GM23338 (cell line): ENCODE data around the gene FCN2. TPM values are rescaled to one million over a fixed set of nuclear protein-coding genes. Genes with fewer than 3 reads are reported as not detected.

Experiments
- ATAC-seq: fragments of 200-7000 bp; cut with Tn5 transposase; 3 replicates; pipeline ENCODE4 v1.9.1; 2020
- DNase-seq: peaks from one replicate; pipeline ENCODE4 v3.0.0-alpha.2; 2015; ENCODE audit warnings: low spot score
- H2AFZ ChIP-seq: fragments of 200-600 bp; sonication (generic); 2 replicates; pipeline ENCODE4 v1.8.0; 2016; ENCODE audit warnings: antibody characterized with exemption, mild to moderate bottlenecking, moderate library complexity
- H3F3A ChIP-seq: fragments of 200-600 bp; sonication (generic); replicated peaks from 2 replicates; pipeline ENCODE4 v1.8.0; 2017; ENCODE audit warnings: antibody characterized with exemption, mixed run types, low read depth
- H3K27ac ChIP-seq: fragments of 200-600 bp; sonication (generic); 2 replicates; pipeline ENCODE4 v1.6.1; 2016; ENCODE audit warnings: low read depth
- H3K27me3 ChIP-seq: fragments of 200-600 bp; sonication (generic); 2 replicates; pipeline ENCODE4 v1.8.0; 2016; ENCODE audit warnings: mild to moderate bottlenecking, mixed run types, moderate library complexity; ENCODE audit not compliant: insufficient read depth
- H3K36me3 ChIP-seq: fragments of 200-600 bp; sonication (generic); 2 replicates; pipeline ENCODE4 v1.8.0; 2016; ENCODE audit warnings: mild to moderate bottlenecking; ENCODE audit not compliant: insufficient read depth
- H3K4me1 ChIP-seq: fragments of 200-600 bp; sonication (generic); 2 replicates; pipeline ENCODE4 v1.8.0; 2016; ENCODE audit warnings: mild to moderate bottlenecking, moderate library complexity; ENCODE audit not compliant: insufficient read depth
- H3K4me2 ChIP-seq: fragments of 200-600 bp; sonication (generic); 2 replicates; pipeline ENCODE4 v1.7.1; 2017; ENCODE audit warnings: mixed run types
- H3K4me3 ChIP-seq: fragments of 200-600 bp; sonication (generic); 2 replicates; pipeline ENCODE4 v1.6.1; 2016; ENCODE audit warnings: mixed run types
- H3K79me2 ChIP-seq: fragments of 200-600 bp; sonication (generic); replicated peaks from 2 replicates; pipeline ENCODE4 v1.8.0; 2017; ENCODE audit warnings: mild to moderate bottlenecking; ENCODE audit not compliant: insufficient read depth
- H3K9me2 ChIP-seq: fragments of 200-600 bp; sonication (generic); 2 replicates; pipeline ENCODE4 v1.8.0; 2017; ENCODE audit not compliant: insufficient read depth
- H4K20me1 ChIP-seq: fragments of 200-600 bp; sonication (generic); replicated peaks from 2 replicates; pipeline ENCODE4 v1.8.0; 2017; ENCODE audit warnings: mild to moderate bottlenecking; ENCODE audit not compliant: insufficient read depth
- H3K27ac Mint-ChIP-seq: 2 replicates; pipeline ENCODE4 v1.8.0; 2020; ENCODE audit warnings: inconsistent platforms, mild to moderate bottlenecking, moderate library complexity, mixed read lengths
- H3K27me3 Mint-ChIP-seq: 3 replicates; pipeline ENCODE4 v1.8.0; 2022; ENCODE audit warnings: low read depth, mild to moderate bottlenecking, moderate library complexity, mixed read lengths, inconsistent platforms; ENCODE audit not compliant: insufficient read depth, poor library complexity
- H3K36me3 Mint-ChIP-seq: 3 replicates; pipeline ENCODE4 v1.8.0; 2021; ENCODE audit warnings: low read depth, mild to moderate bottlenecking, inconsistent platforms, moderate library complexity, mixed read lengths
- H3K4me1 Mint-ChIP-seq: 3 replicates; pipeline ENCODE4 v1.8.0; 2020; ENCODE audit warnings: mild to moderate bottlenecking, inconsistent platforms, mixed read lengths
- H3K4me3 Mint-ChIP-seq: 3 replicates; pipeline ENCODE4 v1.8.0; 2021; ENCODE audit warnings: moderate library complexity, mild to moderate bottlenecking, inconsistent platforms, mixed read lengths
- H3K9me3 Mint-ChIP-seq: 3 replicates; pipeline ENCODE4 v1.8.0; 2020; ENCODE audit warnings: moderate library complexity, mild to moderate bottlenecking, inconsistent platforms, mixed read lengths
- CREB1 ChIP-seq: fragments of 250-450 bp; sonication (Bioruptor Pico); IDR thresholded peaks from 2 replicates; pipeline ENCODE4 v1.5.0; 2020; ENCODE audit warnings: low read depth, mild to moderate bottlenecking, moderate library complexity
- EZH2 ChIP-seq: fragments of 200-600 bp; sonication (generic); IDR thresholded peaks from one replicate; pipeline ENCODE4 v1.8.0; 2017; ENCODE audit warnings: antibody characterized with exemption, mild to moderate bottlenecking, low read depth; ENCODE audit not compliant: unreplicated experiment
- EZH2phosphoT487 ChIP-seq: fragments of 200-600 bp; sonication (generic); IDR thresholded peaks from one replicate; pipeline ENCODE4 v1.8.1; 2018; ENCODE audit warnings: antibody characterized with exemption; ENCODE audit not compliant: unreplicated experiment
- JUNB ChIP-seq: IDR thresholded peaks from one replicate; pipeline ENCODE4 v1.6.1; 2016; ENCODE audit warnings: antibody characterized with exemption; ENCODE audit not compliant: unreplicated experiment
- NANOG ChIP-seq: IDR thresholded peaks from 2 replicates; pipeline ENCODE4 v1.6.1; 2016; ENCODE audit warnings: antibody characterized with exemption, borderline replicate concordance
- POLR2AphosphoS5 ChIP-seq: IDR thresholded peaks from 2 replicates; pipeline ENCODE4 v1.6.1; 2016; ENCODE audit warnings: antibody characterized with exemption, low read depth
- STAT1 ChIP-seq: IDR thresholded peaks from one replicate; pipeline ENCODE4 v1.6.1; 2016; ENCODE audit warnings: antibody characterized with exemption; ENCODE audit not compliant: unreplicated experiment
- ZNF114 ChIP-seq: fragments of 250-450 bp; sonication (Bioruptor Pico); IDR thresholded peaks from 2 replicates; pipeline ENCODE4 v1.5.0; 2020; ENCODE audit warnings: mild to moderate bottlenecking, moderate library complexity
- ZNF331 ChIP-seq: fragments of 250-450 bp; sonication (Bioruptor Pico); IDR thresholded peaks from 2 replicates; pipeline ENCODE4 v1.5.0; 2020; ENCODE audit warnings: low read depth, mild to moderate bottlenecking, moderate library complexity
- polyA plus RNA-seq: library from polyadenylated mRNA; unstranded; fragments of >200 nt; fragmentation: Nextera tagmentation; extraction: Ambion mirVana; gene quantifications from 2 replicates; pipeline ENCODE4 v1.2.1, GENCODE V29; 2016
- total RNA-seq: library from RNA; depleted of rRNA; stranded (reverse); fragments of >200 nt; shearing (Covaris generic); gene quantifications from 2 replicates; pipeline ENCODE4 v1.2.3, GENCODE V29; 2014
- TF ChIP-seq, protein P1 (sequence below): IDR thresholded peaks from one replicate; pipeline ENCODE4 v1.6.1; 2018; ENCODE audit warnings: antibody characterized with exemption; ENCODE audit not compliant: unreplicated experiment
- TF ChIP-seq, protein P2 (sequence below), 2 experiments: fragments of 200-600 bp in 1 of 2; sonication (generic) in 1 of 2; conservative IDR thresholded peaks; 2 replicates each; pipeline versions ENCODE4 v1.5.1 to v1.6.1; 2016 to 2017; ENCODE audit warnings: antibody characterized with exemption in 2 of 2, low read depth in 2 of 2, mild to moderate bottlenecking in 2 of 2, moderate library complexity in 1 of 2
- TF ChIP-seq, protein P3 (sequence below): IDR thresholded peaks from 2 replicates; pipeline ENCODE4 v1.6.1; 2016; ENCODE audit warnings: antibody characterized with exemption
- TF ChIP-seq, protein P4 (sequence below): fragments of 250-450 bp; sonication (Bioruptor Pico); IDR thresholded peaks from 2 replicates; pipeline ENCODE4 v1.5.0; 2020; ENCODE audit warnings: mild to moderate bottlenecking, moderate library complexity

The FCN2 gene
- total and polyA plus RNA-seq, 2 experiments from 2014 or later: not detected

DNA sequence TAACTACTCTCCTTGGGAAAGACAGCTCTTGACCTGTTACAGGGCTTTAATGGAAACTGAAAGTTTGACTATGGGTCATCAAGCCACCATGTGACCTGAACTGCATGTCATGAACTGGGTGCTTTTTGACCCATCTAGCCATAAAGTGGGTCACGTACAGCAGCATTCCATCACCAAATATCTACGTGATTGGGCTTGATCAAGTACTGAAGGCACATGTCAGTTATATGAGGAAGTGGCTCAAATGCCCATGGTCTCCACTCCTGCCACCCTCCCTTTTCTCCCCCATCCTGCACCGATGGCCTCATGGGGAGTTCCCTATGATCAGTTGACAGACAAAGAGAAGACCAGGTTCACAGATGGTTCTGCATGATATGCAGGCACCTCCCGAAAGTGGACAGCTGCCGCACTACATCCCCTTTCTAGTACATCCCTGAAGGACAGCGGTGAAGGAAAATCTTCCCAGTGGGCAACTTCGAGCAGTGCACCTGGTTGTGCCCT is 44.5 kb downstream of the FCN2 start:
- no peaks in the 10 kb centered on the region for H4K20me1 ChIP-seq
- H3K4me1 Mint-ChIP-seq: no peaks in the 10 kb centered on the region

More for the DNA sequence above, 44.5 kb downstream of the FCN2 start:
- H3K4me3 ChIP-seq: no peak overlapping the region
- no peaks in the 10 kb centered on the region for H3K27me3 ChIP-seq
- Mint-ChIP-seq H3K27ac (no peak overlapping the region), H3K36me3 (no peaks in the 10 kb centered on the region; the same call in 2 of the 3 replicates), H3K27me3 (peaks cover 3% of the 10 kb centered on the region), H3K9me3 (no peaks in the 10 kb centered on the region; the same call in 1 of the 3 replicates), H3K4me3 (no peak overlapping the region)
- no peak overlapping the region for H2AFZ ChIP-seq
- H3F3A ChIP-seq: no peaks in the 10 kb centered on the region
- H3K4me1 ChIP-seq: no peaks in the 10 kb centered on the region
- H3K79me2 ChIP-seq: no peaks in the 10 kb centered on the region
- TF ChIP-seq NANOG (no peak), POLR2AphosphoS5 (no peak), STAT1 (no peak), JUNB (no peak), CREB1 (CRISPR knock-in tag) (no peak), ZNF331 (CRISPR knock-in tag) (no peak), EZH2phosphoT487 (no peak), EZH2 (no peak), ZNF114 (CRISPR knock-in tag) (no peak)
- TF ChIP-seq, protein P1, sequence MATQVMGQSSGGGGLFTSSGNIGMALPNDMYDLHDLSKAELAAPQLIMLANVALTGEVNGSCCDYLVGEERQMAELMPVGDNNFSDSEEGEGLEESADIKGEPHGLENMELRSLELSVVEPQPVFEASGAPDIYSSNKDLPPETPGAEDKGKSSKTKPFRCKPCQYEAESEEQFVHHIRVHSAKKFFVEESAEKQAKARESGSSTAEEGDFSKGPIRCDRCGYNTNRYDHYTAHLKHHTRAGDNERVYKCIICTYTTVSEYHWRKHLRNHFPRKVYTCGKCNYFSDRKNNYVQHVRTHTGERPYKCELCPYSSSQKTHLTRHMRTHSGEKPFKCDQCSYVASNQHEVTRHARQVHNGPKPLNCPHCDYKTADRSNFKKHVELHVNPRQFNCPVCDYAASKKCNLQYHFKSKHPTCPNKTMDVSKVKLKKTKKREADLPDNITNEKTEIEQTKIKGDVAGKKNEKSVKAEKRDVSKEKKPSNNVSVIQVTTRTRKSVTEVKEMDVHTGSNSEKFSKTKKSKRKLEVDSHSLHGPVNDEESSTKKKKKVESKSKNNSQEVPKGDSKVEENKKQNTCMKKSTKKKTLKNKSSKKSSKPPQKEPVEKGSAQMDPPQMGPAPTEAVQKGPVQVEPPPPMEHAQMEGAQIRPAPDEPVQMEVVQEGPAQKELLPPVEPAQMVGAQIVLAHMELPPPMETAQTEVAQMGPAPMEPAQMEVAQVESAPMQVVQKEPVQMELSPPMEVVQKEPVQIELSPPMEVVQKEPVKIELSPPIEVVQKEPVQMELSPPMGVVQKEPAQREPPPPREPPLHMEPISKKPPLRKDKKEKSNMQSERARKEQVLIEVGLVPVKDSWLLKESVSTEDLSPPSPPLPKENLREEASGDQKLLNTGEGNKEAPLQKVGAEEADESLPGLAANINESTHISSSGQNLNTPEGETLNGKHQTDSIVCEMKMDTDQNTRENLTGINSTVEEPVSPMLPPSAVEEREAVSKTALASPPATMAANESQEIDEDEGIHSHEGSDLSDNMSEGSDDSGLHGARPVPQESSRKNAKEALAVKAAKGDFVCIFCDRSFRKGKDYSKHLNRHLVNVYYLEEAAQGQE: no peak
- TF ChIP-seq, protein P2, sequence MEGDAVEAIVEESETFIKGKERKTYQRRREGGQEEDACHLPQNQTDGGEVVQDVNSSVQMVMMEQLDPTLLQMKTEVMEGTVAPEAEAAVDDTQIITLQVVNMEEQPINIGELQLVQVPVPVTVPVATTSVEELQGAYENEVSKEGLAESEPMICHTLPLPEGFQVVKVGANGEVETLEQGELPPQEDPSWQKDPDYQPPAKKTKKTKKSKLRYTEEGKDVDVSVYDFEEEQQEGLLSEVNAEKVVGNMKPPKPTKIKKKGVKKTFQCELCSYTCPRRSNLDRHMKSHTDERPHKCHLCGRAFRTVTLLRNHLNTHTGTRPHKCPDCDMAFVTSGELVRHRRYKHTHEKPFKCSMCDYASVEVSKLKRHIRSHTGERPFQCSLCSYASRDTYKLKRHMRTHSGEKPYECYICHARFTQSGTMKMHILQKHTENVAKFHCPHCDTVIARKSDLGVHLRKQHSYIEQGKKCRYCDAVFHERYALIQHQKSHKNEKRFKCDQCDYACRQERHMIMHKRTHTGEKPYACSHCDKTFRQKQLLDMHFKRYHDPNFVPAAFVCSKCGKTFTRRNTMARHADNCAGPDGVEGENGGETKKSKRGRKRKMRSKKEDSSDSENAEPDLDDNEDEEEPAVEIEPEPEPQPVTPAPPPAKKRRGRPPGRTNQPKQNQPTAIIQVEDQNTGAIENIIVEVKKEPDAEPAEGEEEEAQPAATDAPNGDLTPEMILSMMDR (conservative IDR thresholded peaks at IDR 0.05; ENCODE audit: low read depth in 2 of 2): no peak
- TF ChIP-seq, protein P3, sequence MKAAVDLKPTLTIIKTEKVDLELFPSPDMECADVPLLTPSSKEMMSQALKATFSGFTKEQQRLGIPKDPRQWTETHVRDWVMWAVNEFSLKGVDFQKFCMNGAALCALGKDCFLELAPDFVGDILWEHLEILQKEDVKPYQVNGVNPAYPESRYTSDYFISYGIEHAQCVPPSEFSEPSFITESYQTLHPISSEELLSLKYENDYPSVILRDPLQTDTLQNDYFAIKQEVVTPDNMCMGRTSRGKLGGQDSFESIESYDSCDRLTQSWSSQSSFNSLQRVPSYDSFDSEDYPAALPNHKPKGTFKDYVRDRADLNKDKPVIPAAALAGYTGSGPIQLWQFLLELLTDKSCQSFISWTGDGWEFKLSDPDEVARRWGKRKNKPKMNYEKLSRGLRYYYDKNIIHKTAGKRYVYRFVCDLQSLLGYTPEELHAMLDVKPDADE: no peak
- TF ChIP-seq, protein P4, sequence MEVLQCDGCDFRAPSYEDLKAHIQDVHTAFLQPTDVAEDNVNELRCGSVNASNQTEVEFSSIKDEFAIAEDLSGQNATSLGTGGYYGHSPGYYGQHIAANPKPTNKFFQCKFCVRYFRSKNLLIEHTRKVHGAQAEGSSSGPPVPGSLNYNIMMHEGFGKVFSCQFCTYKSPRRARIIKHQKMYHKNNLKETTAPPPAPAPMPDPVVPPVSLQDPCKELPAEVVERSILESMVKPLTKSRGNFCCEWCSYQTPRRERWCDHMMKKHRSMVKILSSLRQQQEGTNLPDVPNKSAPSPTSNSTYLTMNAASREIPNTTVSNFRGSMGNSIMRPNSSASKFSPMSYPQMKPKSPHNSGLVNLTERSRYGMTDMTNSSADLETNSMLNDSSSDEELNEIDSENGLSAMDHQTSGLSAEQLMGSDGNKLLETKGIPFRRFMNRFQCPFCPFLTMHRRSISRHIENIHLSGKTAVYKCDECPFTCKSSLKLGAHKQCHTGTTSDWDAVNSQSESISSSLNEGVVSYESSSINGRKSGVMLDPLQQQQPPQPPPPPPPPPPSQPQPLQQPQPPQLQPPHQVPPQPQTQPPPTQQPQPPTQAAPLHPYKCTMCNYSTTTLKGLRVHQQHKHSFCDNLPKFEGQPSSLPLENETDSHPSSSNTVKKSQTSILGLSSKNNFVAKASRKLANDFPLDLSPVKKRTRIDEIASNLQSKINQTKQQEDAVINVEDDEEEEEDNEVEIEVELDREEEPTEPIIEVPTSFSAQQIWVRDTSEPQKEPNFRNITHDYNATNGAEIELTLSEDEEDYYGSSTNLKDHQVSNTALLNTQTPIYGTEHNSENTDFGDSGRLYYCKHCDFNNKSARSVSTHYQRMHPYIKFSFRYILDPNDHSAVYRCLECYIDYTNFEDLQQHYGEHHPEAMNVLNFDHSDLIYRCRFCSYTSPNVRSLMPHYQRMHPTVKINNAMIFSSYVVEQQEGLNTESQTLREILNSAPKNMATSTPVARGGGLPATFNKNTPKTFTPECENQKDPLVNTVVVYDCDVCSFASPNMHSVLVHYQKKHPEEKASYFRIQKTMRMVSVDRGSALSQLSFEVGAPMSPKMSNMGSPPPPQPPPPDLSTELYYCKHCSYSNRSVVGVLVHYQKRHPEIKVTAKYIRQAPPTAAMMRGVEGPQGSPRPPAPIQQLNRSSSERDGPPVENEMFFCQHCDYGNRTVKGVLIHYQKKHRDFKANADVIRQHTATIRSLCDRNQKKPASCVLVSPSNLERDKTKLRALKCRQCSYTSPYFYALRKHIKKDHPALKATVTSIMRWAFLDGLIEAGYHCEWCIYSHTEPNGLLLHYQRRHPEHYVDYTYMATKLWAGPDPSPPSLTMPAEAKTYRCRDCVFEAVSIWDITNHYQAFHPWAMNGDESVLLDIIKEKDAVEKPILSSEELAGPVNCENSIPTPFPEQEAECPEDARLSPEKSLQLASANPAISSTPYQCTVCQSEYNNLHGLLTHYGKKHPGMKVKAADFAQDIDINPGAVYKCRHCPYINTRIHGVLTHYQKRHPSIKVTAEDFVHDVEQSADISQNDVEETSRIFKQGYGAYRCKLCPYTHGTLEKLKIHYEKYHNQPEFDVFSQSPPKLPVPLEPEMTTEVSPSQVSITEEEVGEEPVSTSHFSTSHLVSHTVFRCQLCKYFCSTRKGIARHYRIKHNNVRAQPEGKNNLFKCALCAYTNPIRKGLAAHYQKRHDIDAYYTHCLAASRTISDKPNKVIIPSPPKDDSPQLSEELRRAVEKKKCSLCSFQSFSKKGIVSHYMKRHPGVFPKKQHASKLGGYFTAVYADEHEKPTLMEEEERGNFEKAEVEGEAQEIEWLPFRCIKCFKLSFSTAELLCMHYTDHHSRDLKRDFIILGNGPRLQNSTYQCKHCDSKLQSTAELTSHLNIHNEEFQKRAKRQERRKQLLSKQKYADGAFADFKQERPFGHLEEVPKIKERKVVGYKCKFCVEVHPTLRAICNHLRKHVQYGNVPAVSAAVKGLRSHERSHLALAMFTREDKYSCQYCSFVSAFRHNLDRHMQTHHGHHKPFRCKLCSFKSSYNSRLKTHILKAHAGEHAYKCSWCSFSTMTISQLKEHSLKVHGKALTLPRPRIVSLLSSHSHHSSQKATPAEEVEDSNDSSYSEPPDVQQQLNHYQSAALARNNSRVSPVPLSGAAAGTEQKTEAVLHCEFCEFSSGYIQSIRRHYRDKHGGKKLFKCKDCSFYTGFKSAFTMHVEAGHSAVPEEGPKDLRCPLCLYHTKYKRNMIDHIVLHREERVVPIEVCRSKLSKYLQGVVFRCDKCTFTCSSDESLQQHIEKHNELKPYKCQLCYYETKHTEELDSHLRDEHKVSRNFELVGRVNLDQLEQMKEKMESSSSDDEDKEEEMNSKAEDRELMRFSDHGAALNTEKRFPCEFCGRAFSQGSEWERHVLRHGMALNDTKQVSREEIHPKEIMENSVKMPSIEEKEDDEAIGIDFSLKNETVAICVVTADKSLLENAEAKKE: no peak
- no peaks in the 10 kb centered on the region for H3K36me3 ChIP-seq
- no peak overlapping the region for H3K4me2 ChIP-seq
- H3K9me2 ChIP-seq: 0 out of 2 replicates have a peak, but pooled peaks cover 3% of the 10 kb centered on the region
- no peak overlapping the region for H3K27ac ChIP-seq
- no peak for ATAC-seq
- DNase-seq: no peak
